Activated CD8-positive, alpha-beta memory T cell treated with anti-CD3 and anti-CD28 coated beads, Interleukin-2, amount 50 U/mL, for 24 hours (primary cell): ENCODE measurements around the gene C5AR1.
"Not testable (repeated sequence)": the region's sequence is repeated elsewhere in the genome, so short reads cannot be mapped to it uniquely, and the experiment has no call there.

Experiments used
- DNase-seq: peaks from one replicate; pipeline ENCODE4 v3.0.0-alpha.2; 2020; ENCODE audit errors: extremely low read depth

C5AR1 gene

DNA sequence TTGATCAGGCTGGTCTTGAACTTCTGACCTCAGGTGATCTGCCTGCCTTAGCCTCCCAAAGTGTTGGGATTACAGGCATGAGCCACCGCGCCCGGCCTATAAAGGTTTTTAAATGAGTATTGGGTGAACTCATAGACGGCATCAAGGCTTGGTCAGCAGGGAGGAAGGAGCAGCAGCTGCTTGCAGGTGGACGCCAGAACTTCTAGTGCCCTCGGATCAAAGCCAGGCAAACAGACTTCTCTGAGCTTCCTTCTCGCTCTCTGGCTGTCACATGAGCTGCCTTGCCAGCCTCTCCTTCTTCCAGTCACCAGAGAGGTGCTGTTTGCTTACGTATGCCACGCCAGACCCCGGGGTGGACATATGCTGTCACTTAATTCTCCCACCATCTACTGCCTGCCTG lies 55.8 kb downstream of the C5AR1 start:
- not testable (repeated sequence) for DNase-seq

DNA sequence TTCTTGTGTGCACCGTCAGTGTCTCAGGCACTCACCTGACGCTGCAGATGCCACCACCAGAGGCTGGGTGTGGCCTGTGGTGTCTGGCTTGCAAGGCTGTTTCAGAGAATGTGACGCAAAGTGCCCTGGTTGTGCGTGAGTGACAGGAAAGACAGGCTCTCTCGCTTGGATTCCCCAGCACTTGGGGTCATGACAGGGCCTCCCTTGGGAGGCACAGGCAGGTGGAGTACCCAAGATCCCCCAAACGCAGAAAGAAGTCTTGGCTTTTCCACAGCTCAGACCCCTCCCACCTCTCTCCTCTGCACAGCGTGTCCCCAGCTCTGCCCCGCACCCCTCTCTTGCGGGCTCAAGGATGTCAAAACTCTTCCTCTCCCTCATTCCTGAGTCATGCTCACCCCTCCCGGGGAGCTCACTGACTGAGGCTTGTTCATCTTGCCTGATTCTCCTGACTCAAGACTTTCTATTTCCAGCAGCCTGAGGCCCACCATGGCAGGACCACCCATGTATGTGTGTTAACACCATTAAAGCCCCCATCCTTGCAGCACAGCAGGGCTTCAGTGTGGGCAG lies 60.5 kb downstream of the C5AR1 start:
- no peak for DNase-seq

DNA sequence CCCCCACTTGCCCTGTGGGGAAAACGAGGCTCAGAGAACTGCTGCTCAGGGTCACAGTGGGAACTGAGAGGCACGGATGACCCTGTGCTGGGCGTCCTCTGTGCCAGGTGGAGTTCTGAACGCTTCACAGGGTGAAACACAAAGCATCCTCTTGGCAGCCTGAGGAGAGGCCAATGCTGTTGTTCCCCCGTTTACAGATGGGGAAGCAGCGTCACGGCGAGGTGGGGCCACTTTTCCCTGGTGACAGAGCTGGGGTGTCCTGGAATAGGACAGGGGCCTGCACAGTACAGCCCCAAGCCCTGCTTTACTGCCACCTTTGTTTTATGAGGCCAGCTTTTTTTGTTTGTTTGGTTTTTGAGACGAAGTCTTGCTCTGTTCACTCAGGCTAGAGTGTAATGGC lies 61.6 kb downstream of the C5AR1 start:
- DNase-seq, result no peak
